ENCODE results near the gene FAM131B.

FAM131B gene

GRCh38 chr7:143383642-143383957 is 21.1 kb upstream of the FAM131B start:
- Histone ChIP-seq H3K9me3 (ENCODE audit: control insufficient read depth, insufficient read depth, low read length) (no peaks in the 10 kb centered on the region), H3K4me3 (ENCODE audit: low read length) (no peak overlapping the region), H3K36me3 (ENCODE audit: control insufficient read depth, low read length) (no peaks in the 10 kb centered on the region), H3K4me1 (ENCODE audit: control insufficient read depth, low read length) (peaks cover 20% of the 10 kb centered on the region), H3K4me2 (ENCODE audit: low read length) (no peak overlapping the region), H3K79me2 (ENCODE audit: control insufficient read depth, low read length) (no peaks in the 10 kb centered on the region), H3K27me3 (ENCODE audit: control insufficient read depth, low read length) (peaks cover 17% of the 10 kb centered on the region), H3K27ac (ENCODE audit: low read depth, low read length) (no peak overlapping the region), H4K20me1 (ENCODE audit: control insufficient read depth, insufficient read depth, low read depth, low read length) (peaks cover 6% of the 10 kb centered on the region; the same call in 1 of the 2 replicates), H3K9me2 (replicated peaks; ENCODE audit: control insufficient read depth, low read length) (no peaks in the 10 kb centered on the region), H3F3A (ENCODE audit: control insufficient read depth, insufficient read depth) (no peaks in the 10 kb centered on the region)
- no peak for TF ChIP-seq CTCF (IDR thresholded peaks at IDR 0.05; ENCODE audit: low read depth, low read length, poor library complexity, severe bottlenecking)
- TF ChIP-seq EZH2phosphoT487 (IDR thresholded peaks at IDR 0.05; ENCODE audit: borderline replicate concordance, low read length) = no peak

DNA sequence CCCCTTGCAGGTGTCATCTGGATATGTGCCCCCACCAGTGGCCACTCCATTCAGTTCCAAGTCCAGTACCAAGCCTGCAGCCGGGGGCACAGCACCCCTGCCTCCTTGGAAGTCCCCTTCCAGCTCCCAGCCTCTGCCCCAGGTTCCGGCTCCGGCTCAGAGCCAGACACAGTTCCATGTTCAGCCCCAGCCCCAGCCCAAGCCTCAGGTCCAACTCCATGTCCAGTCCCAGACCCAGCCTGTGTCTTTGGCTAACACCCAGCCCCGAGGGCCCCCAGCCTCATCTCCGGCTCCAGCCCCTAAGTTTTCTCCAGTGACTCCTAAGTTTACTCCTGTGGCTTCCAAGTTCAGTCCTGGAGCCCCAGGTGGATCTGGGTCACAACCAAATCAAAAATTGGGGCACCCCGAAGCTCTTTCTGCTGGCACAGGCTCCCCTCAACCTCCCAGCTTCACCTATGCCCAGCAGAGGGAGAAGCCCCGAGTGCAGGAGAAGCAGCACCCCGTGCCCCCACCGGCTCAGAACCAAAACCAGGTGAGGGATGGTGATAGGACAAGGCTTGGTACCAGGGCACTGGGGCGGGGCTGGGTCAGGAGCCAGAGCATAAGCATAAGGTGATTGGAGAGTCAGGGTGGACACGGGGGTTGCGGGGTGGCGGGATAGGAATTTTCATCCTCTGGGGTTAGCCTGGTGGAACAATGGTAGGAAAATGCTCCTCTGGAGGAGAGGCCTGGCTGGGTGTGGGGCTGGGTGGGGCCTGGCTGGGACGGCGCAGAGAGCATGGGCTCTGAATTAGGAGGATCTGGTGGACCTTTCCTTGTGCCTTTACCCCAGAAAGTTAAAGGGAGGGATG is 20.5 kb upstream of the FAM131B start:
- Histone ChIP-seq H3K36me3 (ENCODE audit: control insufficient read depth, low read length) (no peaks in the 10 kb centered on the region), H3K4me3 (ENCODE audit: low read length) (no peak overlapping the region), H3K9me3 (ENCODE audit: control insufficient read depth, insufficient read depth, low read length) (no peaks in the 10 kb centered on the region), H3K79me2 (ENCODE audit: control insufficient read depth, low read length) (no peaks in the 10 kb centered on the region), H4K20me1 (ENCODE audit: control insufficient read depth, insufficient read depth, low read depth, low read length) (peaks cover 6% of the 10 kb centered on the region; the same call in 1 of the 2 replicates), H3K27ac (ENCODE audit: low read depth, low read length) (no peak overlapping the region), H3F3A (ENCODE audit: control insufficient read depth, insufficient read depth) (no peaks in the 10 kb centered on the region), H3K9me2 (replicated peaks; ENCODE audit: control insufficient read depth, low read length) (no peaks in the 10 kb centered on the region), H3K4me1 (ENCODE audit: control insufficient read depth, low read length) (peaks cover 20% of the 10 kb centered on the region), H3K27me3 (ENCODE audit: control insufficient read depth, low read length) (peaks cover 17% of the 10 kb centered on the region), H3K4me2 (ENCODE audit: low read length) (no peak overlapping the region)
- no peak for TF ChIP-seq CTCF (IDR thresholded peaks at IDR 0.05; ENCODE audit: low read depth, low read length, poor library complexity, severe bottlenecking)
- no peak for TF ChIP-seq EZH2phosphoT487 (IDR thresholded peaks at IDR 0.05; ENCODE audit: borderline replicate concordance, low read length)

GRCh38 chr7:143382126-143382790 is 19.7 kb upstream of the FAM131B start:
- H3K27ac ChIP-seq (ENCODE audit: low read depth, low read length) = no peak overlapping the region
- peak overlapping the region; percentile 98 for H3K4me2 ChIP-seq (ENCODE audit: low read length)
- no peaks in the 10 kb centered on the region for H3K36me3 ChIP-seq (ENCODE audit: control insufficient read depth, low read length)
- H3K9me2 ChIP-seq (replicated peaks; ENCODE audit: control insufficient read depth, low read length) = no peaks in the 10 kb centered on the region
- H3K79me2 ChIP-seq (ENCODE audit: control insufficient read depth, low read length) = no peaks in the 10 kb centered on the region
- H3F3A ChIP-seq (ENCODE audit: control insufficient read depth, insufficient read depth) = no peaks in the 10 kb centered on the region
- no peak for TF ChIP-seq CTCF (IDR thresholded peaks at IDR 0.05; ENCODE audit: low read depth, low read length, poor library complexity, severe bottlenecking)
- TF ChIP-seq EZH2phosphoT487 (IDR thresholded peaks at IDR 0.05; ENCODE audit: borderline replicate concordance, low read length) = no peak
- peaks cover 17% of the 10 kb centered on the region for H3K27me3 ChIP-seq (ENCODE audit: control insufficient read depth, low read length)
- H4K20me1 ChIP-seq (ENCODE audit: control insufficient read depth, insufficient read depth, low read depth, low read length) = peaks cover 6% of the 10 kb centered on the region; the same call in 1 of the 2 replicates
- no peaks in the 10 kb centered on the region for H3K9me3 ChIP-seq (ENCODE audit: control insufficient read depth, insufficient read depth, low read length)
- H3K4me1 ChIP-seq (ENCODE audit: control insufficient read depth, low read length) = peaks cover 20% of the 10 kb centered on the region
- peak overlapping the region; percentile 98 for H3K4me3 ChIP-seq (ENCODE audit: low read length)

Measured in DOHH2 (cell line).